HUDEP-2 (cell line): ENCODE measurements around the gene CCNA1.

Experiments
- DNase-seq, 76 experiments: peaks; one replicate each; lab custom pipeline; 2025; ENCODE audit not compliant: unreplicated experiment in 76 of 76; lab: John Stamatoyannopoulos, UW

The CCNA1 gene

DNA sequence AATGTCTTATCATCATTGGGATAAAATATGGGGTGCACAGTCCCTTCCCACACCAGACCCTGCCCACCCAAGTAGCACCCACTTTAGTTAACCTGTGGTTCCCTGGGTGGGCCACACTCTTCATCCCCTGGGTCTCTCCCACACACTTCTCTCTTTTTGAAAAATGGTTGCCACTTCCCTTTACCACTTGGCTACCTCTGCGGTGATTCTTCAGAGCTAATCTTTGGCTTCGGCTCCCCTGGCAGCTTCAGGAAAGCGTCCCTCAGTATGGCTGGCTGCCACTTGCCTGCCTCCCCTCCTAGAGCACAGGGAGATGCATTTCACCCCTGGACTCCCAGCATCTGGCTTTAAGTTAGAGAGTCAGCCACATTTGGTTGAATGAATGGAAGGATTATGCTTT lies 18.2 kb downstream of the CCNA1 start:
- DNase-seq: no peak

DNA sequence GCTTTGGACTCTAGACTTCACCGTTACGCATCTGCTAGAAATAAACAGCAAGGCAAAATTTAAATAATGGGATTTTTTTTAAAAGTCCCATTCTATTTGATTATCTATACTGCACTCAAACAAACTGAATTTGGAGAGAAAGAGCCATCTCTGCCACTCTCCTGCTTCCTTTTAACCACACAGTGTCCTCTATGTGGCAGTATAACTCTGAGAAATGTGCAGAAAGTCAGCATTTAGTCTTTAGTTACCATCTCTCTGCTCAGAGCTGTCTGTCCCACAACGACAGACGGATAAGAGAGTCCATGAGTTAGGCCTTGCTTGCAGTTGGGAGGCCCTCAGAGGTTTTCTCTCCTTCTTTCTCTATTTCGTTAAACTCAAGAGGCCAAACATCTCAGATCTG lies 21.2 kb downstream of the CCNA1 start:
- peak in 2 of 76 experiments; percentile 3 to 7 for DNase-seq

DNA sequence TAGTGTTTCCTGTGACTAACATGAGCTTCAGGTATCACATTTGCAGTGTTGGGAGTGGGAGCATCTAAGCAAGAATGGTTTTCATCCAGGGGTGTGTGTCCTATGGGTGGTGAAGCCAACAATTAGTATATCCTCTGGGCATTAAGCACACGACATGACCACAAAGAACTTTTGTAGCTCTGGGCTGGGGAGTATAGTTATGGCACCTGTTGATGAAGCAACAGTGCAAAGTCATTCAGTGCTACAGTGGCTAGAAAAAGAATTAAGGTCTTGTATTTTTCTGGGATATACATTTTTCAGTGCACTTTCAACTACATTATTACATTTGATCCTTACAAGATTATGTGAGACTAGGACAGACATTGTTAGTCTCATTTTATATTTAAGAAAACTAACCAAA lies 21.8 kb downstream of the CCNA1 start:
- no peak for DNase-seq

DNA sequence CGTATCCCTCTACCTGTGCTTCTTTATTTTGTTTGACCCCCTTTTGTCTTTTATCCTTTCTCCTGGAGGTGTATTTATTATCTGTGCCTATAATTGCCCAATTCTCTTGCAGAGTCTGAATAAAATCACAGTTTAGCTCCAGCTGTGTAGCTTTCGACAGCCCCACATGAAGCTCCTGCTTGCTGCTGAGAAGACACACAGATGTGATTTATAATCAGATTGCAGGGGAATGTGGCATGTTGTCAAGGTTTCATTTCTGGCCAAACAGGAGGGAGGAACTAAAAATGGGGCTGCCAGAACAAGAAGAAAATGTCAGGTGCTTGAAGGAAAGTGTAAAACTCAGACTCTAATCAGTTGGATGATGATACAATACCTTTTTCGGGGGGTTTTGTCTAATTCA lies 22.7 kb downstream of the CCNA1 start:
- DNase-seq: no peak

DNA sequence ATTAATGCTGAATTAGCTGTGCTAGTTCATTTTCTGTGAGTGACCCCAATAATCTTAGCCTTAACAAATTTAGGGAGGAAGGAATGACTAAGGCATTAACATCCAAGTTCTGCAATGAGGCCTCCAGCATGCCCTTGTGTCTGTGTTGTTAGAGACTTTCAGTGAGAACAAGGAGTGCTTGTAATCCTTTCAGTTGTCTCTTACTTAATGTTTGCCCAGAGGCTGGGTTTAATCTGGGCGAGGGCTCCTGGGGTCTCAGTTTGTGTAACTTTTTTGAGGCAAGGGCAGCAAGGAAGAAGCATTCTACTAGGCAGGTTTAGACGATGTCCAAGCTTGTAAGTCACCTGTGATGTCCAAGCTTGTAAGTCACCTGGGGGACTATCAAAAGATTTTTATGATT lies 24.3 kb downstream of the CCNA1 start:
- DNase-seq: no peak

DNA sequence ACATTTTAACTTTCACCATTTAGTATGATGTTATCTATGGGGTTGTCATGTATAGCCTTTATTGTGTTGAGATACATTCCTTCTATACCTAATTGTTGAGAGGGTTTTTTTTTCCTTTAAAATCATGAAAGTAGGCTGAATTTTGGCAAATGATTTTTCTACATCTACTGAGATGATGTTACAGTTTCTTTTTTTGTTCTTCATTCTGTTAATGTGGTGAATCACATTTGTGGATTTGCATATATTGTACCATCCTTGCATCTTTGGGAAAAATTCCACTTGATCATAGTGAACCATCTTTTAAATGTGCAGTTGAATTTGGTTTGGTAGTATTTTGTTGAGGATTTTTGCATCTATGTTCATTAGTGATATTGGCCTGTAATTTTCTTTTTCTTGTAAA lies 29.2 kb downstream of the CCNA1 start:
- DNase-seq: no peak

DNA sequence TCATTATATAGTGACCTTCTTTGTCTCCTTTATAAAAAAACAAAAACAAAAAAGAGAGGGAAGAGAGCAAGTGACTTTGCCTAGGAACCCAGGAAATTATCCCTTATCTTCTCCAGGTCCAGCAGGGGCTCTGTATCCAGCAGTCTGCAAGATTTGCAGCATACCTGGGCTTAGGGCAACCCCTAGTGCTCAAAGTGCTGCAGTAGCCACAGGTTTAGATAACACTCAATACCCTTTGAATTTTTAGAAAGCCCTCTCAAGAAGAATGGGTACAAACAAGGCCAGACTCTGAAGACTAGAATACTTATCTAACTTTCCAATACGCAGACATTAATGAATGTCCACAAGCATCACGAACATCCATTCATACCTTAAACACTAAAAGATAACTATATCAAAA lies 43.2 kb downstream of the CCNA1 start:
- DNase-seq: peak in 12 of 76 experiments; percentile 1 to 36 (median 3)

DNA sequence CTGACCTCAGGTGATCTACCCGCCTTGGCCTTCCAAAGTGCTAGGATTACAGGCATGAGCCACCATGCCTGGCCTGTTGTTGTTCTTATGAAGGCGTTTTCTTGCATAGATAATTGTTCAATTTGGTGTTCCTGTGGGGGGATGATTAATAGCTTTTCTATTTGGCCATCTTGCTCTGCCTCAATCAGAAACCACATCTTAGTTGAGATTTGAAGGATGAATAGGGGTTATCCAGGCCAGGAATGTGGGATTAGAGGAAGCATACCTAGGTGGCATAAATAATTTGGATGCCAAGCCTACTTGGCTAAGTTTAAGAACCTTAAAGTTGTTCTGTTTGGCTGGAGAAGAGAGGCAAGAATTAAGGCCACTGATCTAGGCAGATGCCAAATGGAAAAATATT lies 44.4 kb downstream of the CCNA1 start:
- no peak for DNase-seq

DNA sequence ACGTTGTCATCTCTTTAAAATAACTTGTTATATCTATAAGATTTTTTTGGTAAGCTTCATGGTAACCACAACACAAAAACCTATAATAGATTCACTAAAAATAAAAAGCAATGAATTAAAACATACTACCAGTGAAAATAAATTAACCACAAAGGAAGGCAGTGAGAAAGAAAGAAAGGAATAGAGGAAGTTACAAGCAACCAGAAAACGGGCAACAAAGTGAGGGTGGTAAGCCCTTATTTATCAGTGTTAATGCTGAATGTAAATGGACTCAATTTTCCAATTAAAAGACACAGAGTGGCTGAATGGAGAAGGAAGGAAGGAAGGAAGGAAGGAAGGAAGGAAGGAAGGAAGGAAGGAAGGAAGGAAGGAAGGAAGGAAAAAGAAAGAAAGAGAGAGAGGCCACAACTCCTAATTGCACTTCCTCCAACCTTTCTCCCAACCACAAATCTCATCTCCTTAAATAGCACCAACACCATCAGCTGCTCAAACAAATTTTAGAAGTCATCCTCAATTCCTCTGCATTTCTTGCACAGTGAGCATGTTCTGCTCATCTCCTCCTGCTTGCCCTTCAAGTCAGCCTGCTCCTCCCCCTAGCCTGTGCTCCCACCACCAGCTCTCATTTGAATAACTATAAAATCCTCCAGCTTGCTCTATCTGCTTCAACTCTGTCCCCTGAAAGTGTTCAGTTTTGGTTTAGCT lies 48.6 kb downstream of the CCNA1 start:
- DNase-seq: no peak

DNA sequence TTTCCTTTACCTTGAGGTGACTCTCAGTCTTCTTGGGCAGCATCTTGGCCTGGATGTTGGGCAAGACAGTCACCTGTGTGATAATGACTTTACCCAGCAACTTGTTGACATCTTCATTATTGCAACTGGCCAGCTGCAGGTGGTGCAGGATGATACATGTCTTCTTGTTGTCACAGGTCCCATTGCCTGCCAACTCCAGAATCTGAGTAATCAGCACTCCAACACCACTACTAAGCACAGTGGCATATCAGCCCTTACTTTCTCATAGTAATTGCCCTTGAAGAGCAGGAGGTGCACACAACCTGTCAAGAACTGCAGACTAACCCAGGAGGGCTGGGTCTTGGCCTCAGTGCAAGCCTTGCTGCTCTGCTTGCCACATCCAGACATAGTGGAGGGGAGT lies 57.8 kb downstream of the CCNA1 start:
- DNase-seq: no peak
